NCI-H1417 (cell line): ENCODE data around the gene TENT4B.
A peak's percentile ranks its signal among the peaks of the same experiment; 100 is the strongest.

Experiments used
- DNase-seq, 3 experiments: peaks; one replicate each; lab custom pipeline; 2025; lab: John Stamatoyannopoulos, UW

The TENT4B gene

DNA sequence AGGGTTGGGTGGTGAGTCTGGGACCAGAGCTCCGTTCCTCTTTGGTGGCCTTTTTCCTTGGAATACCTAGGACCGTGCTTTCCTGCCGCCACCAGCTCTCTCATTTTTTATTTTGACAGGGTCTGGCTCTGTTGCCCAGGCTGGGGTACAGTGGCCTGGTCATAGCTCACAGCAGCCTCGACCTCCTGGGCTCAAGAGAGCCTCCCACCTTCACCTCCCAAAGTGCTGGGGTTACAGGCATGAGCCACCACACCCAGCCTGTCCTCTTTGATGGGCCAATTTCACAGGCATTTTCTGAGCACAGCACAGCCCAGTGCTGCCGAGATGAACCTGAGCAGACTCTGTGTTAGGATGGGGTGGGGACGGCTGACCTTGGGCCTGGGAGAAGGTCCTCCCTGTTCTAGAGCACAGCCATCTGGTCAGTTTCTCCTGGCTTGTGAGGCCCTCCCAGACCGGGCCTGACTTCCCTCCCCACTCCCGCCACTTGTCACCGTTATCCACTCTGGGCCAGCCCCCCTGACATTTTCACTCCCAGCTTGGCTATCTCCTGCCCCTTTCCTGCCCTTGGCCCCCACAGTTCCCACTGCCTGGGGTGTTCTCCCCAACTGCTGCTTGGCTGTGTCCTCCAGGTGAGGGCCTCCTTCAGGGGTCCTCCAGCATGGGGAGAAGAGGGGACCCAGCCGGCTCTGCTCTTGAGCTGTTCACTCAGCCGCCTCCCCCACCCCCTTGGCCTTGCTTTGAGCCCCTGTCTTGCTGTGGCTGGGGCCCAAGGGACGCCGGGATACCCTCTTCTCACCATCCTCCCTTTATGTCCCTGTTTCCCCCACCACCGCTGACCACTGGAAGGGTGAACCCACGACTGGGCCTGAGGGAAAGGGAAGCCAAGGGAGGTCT lies 118.3 kb downstream of the TENT4B start:
- DNase-seq: no peak

DNA sequence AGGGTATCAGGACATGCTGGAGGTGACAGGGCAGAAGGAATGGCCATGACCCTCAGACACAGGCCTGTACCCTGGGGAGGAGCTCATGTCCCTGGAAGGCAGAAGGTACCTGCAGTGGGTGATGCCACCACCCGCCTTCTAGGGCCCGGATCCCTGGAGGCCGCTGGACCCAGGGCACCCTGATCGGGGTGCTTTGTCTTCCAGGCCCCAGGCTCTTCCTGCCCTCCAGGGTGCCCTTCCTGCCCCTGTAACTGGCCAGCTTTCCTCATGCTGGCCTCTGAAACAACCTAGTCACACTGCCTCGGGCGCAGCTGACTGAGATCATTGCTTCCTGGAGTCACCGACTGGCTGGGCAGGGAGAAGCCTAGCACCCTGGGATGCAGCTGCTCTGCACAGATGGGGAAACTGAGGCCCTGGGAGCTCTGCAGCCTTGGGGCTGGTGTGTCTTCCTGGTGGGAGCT lies 119.0 kb downstream of the TENT4B start:
- no peak for DNase-seq

DNA sequence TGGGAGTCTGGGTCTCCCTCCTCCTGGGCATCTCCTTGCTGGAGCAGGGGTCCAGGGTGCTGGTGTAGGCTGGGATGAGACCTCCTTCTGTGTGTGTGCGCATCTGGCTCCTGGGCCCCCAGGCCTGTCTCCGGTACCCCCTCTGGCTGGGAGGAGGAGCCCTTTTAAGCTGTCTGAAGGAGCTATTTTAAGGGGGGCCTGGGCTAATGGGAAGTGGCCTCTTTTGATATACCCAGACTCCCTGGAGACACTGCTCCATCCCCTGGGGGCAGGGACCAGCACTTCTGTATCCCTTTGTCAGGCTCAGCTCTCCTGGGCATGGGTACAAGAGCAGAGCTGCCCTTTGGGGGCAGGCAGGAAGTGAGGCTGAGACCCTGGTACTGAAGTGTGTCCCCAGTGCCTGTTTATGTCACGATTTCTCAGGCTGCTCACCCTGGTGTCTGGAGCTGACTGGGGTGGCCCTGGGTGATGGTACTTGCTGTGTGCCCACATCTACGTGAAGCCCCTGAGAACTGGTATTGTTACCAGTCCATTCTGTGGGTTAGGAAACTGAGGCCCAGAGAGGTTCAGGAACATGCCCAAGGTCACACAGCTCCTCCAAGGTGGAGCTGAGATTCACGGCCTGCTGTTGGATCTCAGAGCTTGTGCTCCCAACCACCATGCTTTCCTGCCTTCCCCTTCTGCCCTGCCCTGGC lies 119.7 kb downstream of the TENT4B start:
- peak in 1 of 3 experiments; percentile 18 for DNase-seq

DNA sequence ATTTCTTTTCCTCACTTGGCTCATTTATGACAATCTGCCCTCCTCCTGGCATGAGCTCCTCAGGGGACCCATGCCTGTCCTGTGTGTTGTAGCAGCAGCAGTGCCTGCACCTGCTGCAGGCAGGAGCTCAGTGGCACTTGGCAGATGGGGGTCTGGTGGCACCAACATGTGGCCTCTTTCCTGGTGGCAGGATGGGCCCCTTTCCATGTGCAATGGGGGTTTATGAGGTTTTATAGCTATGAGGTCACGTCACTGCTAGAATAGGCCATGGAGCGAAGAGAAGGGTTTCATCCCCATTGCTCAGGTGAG lies 120.2 kb downstream of the TENT4B start:
- DNase-seq: no peak

DNA sequence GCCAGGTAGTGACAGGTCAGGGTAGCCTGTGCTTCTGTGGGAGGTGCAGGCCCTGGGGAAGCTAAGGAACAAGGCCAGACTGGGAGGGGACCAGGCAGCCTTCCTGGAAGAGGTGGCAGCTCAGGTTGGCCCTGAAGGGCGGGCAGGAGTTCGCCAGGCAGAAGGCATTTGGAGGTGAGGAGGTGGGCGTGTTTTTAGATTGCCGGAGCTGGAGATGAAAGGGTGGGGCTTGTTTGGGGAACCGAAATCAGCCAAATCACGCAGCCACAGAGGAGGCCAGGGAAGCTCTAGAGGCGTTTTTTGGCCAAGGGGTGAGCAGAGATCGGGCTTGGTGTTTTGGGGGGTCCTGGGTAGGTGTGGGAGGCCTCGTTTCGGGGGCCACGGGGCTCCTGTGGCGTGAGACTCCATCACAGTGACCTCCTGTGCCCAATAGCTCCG lies 120.8 kb downstream of the TENT4B start:
- DNase-seq: no peak

DNA sequence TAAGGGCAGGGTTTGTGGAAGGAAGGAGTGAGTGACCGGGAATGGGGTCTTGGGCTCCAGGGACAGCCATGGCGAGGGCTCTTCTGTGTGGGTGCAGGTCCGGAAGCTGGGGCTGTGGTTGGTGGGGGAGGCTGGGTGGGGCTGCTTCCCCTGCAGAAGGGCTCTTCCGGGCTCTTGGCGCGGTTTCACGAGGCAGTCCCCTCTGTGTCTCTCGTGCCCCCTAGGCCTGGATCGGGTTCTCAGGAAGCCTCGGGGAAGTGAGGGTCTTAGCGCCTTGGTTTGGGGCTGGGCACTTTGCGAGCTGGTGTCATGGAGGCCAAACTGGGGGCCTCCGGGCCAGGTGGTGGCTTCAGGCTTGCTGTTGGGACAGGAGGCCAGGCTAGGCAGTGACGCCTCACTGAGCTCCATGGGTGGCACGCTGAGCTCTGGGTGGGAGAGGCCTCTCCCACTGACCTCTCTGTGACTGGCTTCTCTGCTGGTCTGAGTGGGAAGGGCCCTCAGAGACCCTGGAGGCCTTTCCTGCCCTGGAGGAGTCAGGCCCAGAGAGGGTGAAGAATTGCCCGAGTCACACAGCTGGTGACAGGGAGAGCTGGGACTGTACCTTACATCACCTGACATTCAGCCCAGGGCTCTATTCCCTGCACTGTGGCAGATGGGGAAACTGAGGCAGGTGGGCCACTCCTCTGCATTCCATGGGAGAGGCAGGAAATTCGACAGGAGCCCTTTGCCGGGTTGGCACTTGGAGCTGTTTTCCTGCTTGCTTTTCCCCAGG lies 121.4 kb downstream of the TENT4B start:
- no peak for DNase-seq

DNA sequence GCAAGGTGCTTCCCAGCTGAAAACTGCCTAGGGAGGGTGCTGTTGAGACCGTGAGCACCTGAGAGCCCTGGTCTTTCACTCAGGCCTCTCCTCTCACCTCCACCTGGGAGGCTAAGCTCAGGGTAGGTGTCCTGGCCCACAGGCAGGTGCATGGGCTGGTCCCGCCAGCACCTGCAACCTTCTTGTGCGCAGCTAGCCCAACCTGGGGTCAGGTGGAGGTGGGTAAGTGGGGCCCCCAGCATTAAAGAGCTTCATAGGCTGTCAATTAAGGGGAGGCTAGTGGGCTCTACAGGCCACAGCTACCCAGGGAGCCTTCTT lies 122.0 kb downstream of the TENT4B start:
- no peak for DNase-seq

DNA sequence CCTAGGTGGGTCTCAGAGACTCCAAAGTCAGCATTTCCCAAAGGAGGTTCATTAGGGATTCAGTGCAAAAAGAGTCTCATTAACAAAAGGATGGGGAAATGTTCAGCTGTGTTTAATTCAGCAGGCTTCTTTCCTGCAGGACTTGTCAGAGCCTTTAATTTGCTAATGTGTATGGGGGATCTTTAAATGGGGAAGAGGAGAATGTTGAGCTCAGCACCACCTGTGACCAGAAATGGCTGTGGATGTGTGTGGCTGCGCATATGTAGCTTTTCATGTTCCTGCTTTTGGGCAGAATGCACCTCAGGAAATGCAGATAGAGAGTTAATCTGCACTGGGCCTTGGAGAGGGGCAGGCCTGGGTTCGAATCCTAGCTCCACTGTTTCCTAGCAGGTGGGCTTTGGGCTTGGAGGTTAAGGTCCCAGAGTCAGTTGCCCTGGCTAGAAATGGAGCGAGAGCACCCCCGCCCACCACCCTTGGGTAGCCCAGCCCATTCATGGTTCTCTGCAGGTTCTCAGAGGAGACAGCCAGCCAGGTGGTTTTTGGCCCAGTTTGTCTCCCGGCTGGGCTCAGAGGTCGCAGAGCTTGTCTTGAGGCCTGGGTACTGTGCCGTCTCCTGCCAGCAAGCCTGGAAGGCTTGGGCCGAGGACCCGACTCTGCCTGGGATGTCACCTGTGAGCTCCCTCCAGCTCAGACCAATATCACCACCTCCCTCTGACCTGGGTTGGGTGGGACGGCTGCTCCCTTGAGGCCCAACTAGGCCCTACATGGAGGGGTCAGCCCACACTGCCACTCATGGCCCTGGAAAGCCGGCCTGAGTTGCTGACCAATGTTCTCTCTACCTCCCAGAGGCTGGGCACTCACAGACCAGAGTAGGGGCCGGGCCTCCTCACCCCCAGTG lies 122.6 kb downstream of the TENT4B start:
- DNase-seq: no peak

DNA sequence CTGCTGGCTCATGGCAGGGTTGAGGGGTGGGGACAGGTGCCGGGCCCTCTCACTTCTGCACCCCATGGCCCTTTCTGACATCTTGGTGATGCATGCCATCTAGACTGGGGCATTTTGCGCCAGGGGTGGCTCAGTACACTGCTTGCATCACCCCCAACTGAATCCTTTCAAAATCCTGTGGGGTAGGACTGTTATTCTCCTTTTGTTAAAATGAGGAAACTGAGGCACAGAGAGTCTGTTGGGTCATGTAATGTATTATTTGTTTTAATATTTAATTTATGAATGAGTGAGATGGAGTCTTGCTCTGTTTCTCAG lies 123.2 kb downstream of the TENT4B start:
- DNase-seq: no peak

DNA sequence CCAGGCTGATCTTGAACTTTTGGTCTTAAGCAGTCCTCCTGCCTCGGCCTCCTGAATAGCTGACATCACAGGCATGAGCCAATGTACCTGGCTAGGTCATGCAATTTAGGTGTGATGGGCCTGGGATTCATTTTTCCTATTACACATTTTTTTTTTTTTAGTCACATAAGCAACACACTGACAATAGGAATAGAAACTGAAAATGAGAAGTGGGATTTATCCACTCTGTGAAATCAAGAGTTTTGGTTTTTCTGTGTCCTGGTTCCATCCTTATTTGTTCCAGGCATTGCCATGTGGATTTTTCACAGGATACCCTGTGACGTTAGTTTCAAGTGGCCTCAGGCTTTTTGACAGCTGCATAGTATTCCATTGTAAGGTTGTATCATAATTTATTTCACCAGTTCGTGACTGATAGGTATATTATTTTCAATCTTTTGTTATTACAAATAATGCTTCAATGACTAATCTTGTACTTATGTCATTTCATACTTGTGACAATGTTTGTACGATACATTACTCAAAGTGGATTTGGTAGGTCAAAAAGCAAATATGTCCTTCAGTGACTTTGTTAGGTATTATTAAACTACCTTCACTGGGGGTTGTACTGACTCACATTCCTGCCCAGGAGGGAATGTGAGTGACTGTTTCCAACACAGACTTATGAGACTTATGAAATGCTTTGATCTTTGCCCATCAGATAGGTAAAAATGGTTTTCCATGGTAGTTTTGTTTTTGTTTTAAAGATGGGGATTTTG lies 123.9 kb downstream of the TENT4B start:
- DNase-seq: no peak

DNA sequence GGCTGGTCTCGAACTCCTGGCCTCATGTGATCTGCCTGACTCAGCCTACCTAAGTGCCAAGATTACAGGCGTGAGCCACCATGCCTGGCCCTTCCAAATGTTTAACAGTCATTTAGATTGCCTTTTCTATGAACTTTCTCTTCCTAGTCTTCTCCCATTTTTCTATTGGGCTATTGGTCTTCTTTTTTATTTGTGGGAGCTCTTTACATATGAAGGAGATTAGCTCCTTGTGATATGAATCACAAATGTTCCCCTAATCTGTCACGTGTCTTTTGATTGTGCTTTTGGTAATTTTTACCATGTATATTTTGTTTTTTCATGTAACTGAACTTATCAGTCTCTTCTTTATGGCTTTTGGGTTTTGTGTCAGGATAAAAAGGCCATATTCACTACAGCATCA lies 125.1 kb downstream of the TENT4B start:
- DNase-seq: no peak

DNA sequence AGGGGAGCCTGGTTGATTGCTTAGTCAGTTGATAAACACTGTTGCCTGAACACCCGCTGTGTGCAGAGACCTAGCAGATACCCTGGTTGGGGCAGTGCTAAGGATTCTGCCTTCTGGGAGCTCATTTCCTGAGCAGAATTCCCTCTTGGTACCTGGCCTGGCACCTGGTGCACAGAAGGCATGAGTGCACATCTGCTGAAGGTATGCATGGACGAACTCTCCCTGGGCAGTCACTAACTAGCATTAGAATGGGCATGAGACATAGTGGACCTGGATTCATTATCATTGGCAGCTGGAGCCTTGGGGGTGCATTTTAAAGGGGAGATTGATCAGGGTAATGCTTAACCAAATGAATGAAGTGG lies 126.4 kb downstream of the TENT4B start:
- DNase-seq: no peak

DNA sequence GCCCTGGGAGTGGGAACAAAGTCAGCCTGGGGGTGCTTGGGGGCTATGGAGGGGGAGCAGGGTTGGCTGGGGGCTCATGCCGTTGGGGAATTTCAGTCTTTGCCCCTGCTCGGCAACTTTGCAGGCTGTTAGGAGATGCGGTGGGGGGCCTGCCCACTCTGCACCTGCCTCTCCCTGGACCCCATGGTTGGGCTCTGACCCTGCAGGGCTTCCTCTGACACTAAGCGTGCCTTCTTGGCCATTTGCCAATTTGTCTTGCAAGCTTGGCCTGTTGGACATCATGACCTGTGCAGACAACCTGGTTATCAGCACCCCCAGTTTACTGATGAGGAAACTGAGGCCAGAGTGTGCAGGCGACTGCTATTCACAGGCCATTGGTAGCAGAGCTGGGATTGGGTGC lies 127.8 kb downstream of the TENT4B start:
- DNase-seq: no peak
